Osteoblast (primary cell): ENCODE measurements around the gene PSMG3. TPM values are rescaled to one million over a fixed set of nuclear protein-coding genes. Genes with fewer than 3 reads are reported as not detected.
A peak's percentile ranks its signal among the peaks of the same experiment; 100 is the strongest.

Experiments used
- DNase-seq: peaks from one replicate; pipeline ENCODE4 v3.0.0; 2011; ENCODE audit warnings: low spot score, mixed read lengths; ENCODE audit not compliant: insufficient read length; ENCODE audit errors: missing footprints
- H2AFZ ChIP-seq: 2 replicates; pipeline ENCODE4 v1.6.0; 2011; ENCODE audit warnings: mild to moderate bottlenecking, low read length
- H3K27ac ChIP-seq: 2 replicates; pipeline ENCODE4 v1.5.1; 2011; ENCODE audit warnings: mild to moderate bottlenecking, low read depth, low read length, moderate library complexity
- H3K27me3 ChIP-seq: 2 replicates; pipeline ENCODE4 v1.6.0; 2012; ENCODE audit warnings: mild to moderate bottlenecking, control low read depth, inconsistent platforms, low read length, moderate library complexity; ENCODE audit not compliant: insufficient read depth
- H3K36me3 ChIP-seq: 2 replicates; pipeline ENCODE4 v1.5.1; 2011; ENCODE audit warnings: mild to moderate bottlenecking, low read length, control low read depth, moderate library complexity; ENCODE audit not compliant: insufficient read depth
- H3K4me1 ChIP-seq: 2 replicates; pipeline ENCODE4 v1.5.1; 2011; ENCODE audit warnings: mild to moderate bottlenecking, low read length, control low read depth, moderate library complexity; ENCODE audit not compliant: insufficient read depth
- H3K4me2 ChIP-seq: 2 replicates; pipeline ENCODE4 v1.6.0; 2011; ENCODE audit warnings: mild to moderate bottlenecking, low read length; ENCODE audit not compliant: insufficient read depth
- H3K4me3 ChIP-seq: fragments of 200-600 bp; sonication (generic); 3 replicates; pipeline ENCODE4 v1.5.1; 2012; ENCODE audit warnings: mild to moderate bottlenecking, low read length, inconsistent platforms; ENCODE audit not compliant: insufficient read depth
- H3K79me2 ChIP-seq: 2 replicates; pipeline ENCODE4 v1.6.0; 2012; ENCODE audit warnings: mild to moderate bottlenecking, low read length, control low read depth, inconsistent platforms; ENCODE audit not compliant: insufficient read depth
- H3K9me3 ChIP-seq: 2 replicates; pipeline ENCODE4 v1.5.1; 2011; ENCODE audit warnings: low read depth, low read length, control low read depth
- H4K20me1 ChIP-seq: 2 replicates; pipeline ENCODE4 v1.6.0; 2012; ENCODE audit warnings: mild to moderate bottlenecking, low read length, control low read depth; ENCODE audit not compliant: insufficient read depth
- CTCF ChIP-seq: IDR thresholded peaks from 2 replicates; pipeline ENCODE4 v1.5.1; 2011; ENCODE audit warnings: mild to moderate bottlenecking, low read depth, low read length, moderate library complexity; ENCODE audit errors: extremely low read depth
- total RNA-seq: library from RNA; depleted of rRNA; stranded (reverse); fragments of >200 nt; gene quantifications from 2 replicates; pipeline ENCODE4 v1.2.3, GENCODE V29; 2012

The PSMG3 gene
- total RNA-seq, 1 donor, result 38.7 TPM

GRCh38 chr7:1539181-1539881 is 30.5 kb downstream of the PSMG3 start:
- H3K36me3 ChIP-seq, result peaks cover 14% of the 10 kb centered on the region
- H3K27me3 ChIP-seq, result no peaks in the 10 kb centered on the region
- H3K4me2 ChIP-seq, result no peak overlapping the region
- H3K9me3 ChIP-seq, result no peaks in the 10 kb centered on the region
- no peak overlapping the region for H3K4me3 ChIP-seq
- peaks cover 61% of the 10 kb centered on the region for H3K79me2 ChIP-seq
- peaks cover 25% of the 10 kb centered on the region for H3K4me1 ChIP-seq
- no peaks in the 10 kb centered on the region for H4K20me1 ChIP-seq
- no peak overlapping the region for H2AFZ ChIP-seq
- TF ChIP-seq CTCF, result no peak
- H3K27ac ChIP-seq, result peak overlapping the region; percentile 99
- no peak for DNase-seq

DNA sequence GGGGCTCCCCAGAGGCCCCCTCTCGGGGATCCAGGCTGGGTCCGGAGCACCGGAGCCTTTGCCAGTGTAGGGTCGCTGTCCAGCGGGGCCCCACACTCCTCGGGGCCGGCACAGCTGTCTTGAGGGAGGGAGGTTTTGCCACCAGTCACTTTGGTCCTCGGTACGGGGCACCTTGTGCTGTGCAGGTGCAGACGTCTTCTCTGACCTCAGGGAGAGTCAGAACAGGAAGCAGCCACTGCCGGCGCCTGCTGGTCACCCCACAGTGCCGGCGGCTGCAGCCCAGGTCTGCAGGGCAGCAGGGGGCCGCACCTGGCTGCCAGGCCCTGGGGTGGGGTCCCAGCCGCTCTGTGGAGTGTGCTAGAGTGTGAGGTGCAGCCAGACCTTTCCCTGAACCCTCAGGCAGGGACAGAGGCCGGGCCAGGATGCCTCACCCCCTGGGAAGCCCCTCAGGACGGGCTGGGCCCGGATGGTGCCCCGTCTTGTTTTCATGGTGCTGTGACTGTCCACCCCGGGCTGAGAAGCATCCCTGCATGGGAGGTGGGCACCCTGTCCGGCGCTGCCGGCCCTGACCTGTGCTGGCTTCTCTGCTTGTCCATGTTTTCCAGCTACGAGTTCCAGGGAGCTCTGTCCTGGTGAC is 31.2 kb downstream of the PSMG3 start:
- peaks cover 14% of the 10 kb centered on the region for H3K36me3 ChIP-seq
- peaks cover 32% of the 10 kb centered on the region for H3K4me1 ChIP-seq
- peak overlapping the region; percentile 95 for H3K4me2 ChIP-seq
- no peak for DNase-seq
- no peaks in the 10 kb centered on the region for H3K9me3 ChIP-seq
- H3K27ac ChIP-seq, result peak overlapping the region; percentile 99
- H3K27me3 ChIP-seq, result no peaks in the 10 kb centered on the region
- H3K4me3 ChIP-seq, result peak overlapping the region; percentile 78
- peaks cover 3% of the 10 kb centered on the region for H4K20me1 ChIP-seq
- TF ChIP-seq CTCF, result no peak
- H2AFZ ChIP-seq, result no peak overlapping the region
- H3K79me2 ChIP-seq, result peaks cover 67% of the 10 kb centered on the region

GRCh38 chr7:1537535-1538412 is 32.1 kb downstream of the PSMG3 start:
- Histone ChIP-seq H3K27ac (peak overlapping the region; percentile 99), H3K36me3 (peaks cover 14% of the 10 kb centered on the region), H3K79me2 (peaks cover 76% of the 10 kb centered on the region), H3K4me2 (peak overlapping the region; percentile 95), H3K4me1 (peaks cover 40% of the 10 kb centered on the region), H3K9me3 (no peaks in the 10 kb centered on the region), H2AFZ (no peak overlapping the region), H3K4me3 (peak overlapping the region; percentile 78), H3K27me3 (no peaks in the 10 kb centered on the region), H4K20me1 (peaks cover 3% of the 10 kb centered on the region)
- peak; percentile 99 for DNase-seq
- TF ChIP-seq CTCF, result no peak
